ENCODE data around the gene PAEP.
"Not testable (repeated sequence)": the region's sequence is repeated elsewhere in the genome, so short reads cannot be mapped to it uniquely, and the experiment has no call there.

The PAEP gene

DNA sequence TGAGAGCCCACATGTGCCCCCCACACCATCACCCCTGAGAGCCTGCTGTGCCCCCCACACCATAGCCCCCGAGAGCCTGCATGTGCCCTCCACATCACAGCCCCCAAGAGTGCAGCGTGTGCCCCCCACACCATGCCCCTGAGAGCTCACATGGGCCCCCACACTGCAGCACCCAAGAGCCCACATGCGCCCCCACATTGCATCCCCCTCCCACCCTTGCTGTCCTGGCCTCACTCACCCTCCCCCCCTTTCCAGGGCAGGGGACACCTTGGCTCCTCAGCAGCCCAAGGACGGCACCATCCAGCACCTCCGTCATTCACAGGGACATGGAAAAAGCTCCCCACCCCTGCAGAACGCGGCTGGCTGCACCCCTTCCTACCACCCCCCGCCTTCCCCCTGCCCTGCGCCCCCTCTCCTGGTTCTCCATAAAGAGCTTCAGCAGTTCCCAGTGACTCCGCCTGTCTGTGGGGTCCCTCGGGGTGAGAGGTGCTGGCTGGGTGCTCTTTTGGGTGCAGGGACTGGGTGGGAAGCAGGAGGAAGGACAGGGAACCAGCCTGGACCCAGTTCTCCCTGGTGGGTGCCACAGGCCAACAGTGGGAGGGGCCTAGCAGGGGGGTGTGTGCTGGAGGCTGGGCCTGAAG, 35.3 kb upstream of the PAEP start:
- no peak for DNase-seq

- no peak for DNase-seq
Observed at GRCh38 chr9:135526730-135527571, 34.6 kb upstream of the PAEP start.

DNA sequence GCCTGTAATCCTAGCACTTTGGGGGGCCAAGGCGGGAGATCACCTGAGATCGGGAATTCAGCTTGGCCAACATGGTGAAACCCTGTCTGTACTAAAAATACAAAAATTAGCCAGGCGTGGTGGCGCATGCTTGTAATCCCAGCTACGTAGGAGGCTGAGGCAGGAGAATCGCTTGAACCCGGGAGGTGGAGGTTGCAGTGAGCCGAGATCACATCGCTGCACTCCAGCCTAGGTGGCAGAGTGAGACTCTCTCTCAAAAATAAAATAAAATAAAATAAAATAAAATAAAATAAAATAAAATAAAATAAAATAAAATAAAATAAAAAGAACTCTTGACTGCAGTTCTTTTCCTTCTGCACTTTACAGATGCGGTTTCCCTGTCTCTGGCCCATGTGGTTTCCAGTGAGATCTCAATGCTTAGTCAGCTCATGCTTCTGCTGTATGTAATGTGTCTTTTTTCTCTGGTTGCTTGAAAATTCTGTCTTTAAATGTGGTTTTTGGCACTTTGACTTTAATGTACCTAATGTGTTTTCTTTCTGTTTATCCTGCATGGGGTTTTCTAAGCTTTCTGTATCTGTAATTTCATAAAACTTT, 32.6 kb upstream of the PAEP start:
- DNase-seq, result not testable (repeated sequence)

DNA sequence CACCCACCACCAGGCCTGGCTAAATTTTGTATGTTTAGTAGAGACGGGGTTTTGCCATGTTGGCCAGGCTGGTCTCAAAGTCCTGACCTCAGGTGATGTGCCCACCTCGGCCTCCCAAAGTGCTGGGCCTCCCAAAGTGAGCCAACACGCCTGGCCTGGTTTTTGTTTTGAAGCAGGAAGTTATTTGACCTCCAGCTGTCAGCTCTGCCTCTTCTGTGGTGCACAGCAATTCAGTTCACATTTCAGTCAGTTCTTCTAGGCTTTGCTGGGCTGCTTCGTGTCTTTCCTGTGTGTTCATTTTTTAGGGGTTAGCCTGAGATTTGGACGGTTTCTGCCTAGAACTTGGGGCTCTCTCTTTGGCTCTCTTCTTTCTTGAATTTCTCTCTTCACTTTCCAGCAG, 31.4 kb upstream of the PAEP start:
- no peak for DNase-seq

- DNase-seq, result no peak
Observed at GRCh38 chr9:135531096-135531495, 30.5 kb upstream of the PAEP start.

- no peak for DNase-seq
Observed at GRCh38 chr9:135533113-135533512, 28.4 kb upstream of the PAEP start.

DNA sequence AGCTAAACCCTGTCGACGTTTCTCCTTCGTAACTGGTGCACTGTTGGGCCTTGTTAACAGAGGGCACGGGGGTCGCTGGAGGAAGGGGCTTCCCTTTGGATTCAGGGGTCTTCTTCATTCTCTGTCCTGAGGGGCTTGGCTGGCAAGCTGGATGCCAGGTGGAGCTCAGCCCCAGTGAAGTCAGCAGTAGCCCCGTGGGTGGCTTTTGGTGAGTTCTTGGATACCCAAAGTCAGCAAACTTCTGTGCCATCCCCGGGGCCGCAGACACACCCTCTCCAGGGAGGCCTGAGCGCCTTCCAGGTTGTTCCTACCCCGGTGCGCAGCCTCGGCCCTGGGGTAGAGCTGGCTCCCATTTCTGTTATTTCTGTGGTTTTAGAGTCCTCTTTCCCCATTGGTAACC, 27.9 kb upstream of the PAEP start:
- no peak for DNase-seq

DNA sequence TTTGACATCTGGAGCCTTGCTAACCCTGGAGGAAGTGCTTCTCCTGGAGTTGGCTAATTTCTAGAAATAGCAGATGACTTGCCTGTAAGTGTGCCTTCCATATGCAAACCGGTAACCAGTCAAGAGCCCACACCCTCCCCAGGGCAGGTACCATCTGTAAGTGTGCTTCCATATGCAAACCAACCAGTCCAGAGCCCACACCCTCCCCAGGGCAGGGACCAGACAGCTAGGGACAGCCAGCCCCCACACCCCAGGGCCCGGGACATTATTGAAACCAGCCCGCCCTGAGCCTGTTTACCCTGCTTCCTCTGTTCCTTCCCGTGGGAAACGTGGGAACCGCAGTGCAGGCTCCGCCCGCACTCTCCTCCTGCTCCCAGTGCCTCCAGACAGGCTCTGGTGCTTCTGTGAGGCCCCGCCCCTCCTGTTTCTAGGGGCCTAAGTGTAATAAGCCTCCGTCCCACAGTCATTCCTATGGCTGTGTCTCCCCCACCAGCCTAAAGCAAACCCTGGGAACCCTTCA, 27.3 kb upstream of the PAEP start:
- not testable (repeated sequence) for DNase-seq

DNA sequence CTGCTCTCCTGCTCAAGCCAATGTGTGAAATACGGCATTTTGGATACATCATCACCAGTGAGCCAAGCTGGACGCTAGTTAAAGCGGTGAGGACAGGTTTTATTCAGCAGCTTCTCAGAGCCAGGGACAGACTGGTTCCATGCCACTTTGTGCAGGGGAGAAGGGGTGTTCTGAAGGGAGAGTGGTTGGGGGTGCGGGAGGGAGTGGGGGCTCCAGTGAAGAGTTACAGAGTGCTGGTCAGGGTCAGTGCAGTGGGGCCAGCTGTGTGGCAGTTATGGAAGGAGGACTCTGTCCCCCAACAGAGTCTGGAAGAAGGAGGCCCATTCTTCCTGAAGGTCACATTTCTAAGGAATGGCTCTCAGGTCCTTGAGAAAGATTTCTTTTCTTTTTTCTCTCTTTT, 26.7 kb upstream of the PAEP start:
- DNase-seq, result not testable (repeated sequence)

GRCh38 chr9:135535631-135536030, 25.9 kb upstream of the PAEP start:
- not testable (repeated sequence) for DNase-seq

GRCh38 chr9:135536216-135536615, 25.3 kb upstream of the PAEP start:
- DNase-seq, result no peak

GRCh38 chr9:135543262-135543894, 18.2 kb upstream of the PAEP start:
- not testable (repeated sequence) for DNase-seq

DNA sequence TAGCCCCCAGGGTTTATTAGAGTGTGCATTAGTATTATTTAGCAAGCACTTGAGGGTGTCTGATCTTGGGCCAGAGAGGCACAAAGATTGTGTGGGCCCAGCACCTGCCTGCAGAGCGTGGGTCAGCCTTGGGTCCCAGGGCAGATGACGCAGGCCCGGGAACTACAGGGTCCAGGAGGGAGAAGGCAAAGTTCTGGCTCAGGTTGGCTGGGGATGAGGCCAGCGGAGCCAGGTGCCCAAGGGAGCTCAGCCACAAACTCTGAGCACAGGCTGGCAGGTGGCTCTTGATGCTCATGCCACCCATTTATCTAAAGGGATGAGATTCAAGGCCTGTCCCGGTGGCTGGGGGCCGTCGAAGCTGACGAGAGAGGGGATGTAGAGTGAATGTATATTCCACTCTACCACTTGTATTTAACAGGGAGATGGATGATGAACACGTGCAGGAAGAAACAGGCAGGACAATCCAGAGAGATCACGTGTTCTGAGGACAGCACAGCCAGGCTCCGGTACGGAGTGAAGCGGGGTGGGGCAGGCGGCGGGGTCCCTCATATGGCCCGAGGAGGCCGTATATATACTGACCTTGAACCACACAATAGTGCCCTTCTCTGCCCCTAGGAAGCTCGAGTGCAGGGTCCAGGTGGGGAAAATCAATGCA, 16.4 kb upstream of the PAEP start:
- no peak for DNase-seq

- not testable (repeated sequence) for DNase-seq
Observed at GRCh38 chr9:135545646-135546176, 15.8 kb upstream of the PAEP start, which contains the start of gene OBP2A. Gene OBP2A, plus strand, starts transcription at chr9:135546126. Its CDS starts 55 bp downstream, at chr9:135546181.

- DNase-seq, result not testable (repeated sequence)
Observed at GRCh38 chr9:135546792-135547617, 14.6 kb upstream of the PAEP start.

DNA sequence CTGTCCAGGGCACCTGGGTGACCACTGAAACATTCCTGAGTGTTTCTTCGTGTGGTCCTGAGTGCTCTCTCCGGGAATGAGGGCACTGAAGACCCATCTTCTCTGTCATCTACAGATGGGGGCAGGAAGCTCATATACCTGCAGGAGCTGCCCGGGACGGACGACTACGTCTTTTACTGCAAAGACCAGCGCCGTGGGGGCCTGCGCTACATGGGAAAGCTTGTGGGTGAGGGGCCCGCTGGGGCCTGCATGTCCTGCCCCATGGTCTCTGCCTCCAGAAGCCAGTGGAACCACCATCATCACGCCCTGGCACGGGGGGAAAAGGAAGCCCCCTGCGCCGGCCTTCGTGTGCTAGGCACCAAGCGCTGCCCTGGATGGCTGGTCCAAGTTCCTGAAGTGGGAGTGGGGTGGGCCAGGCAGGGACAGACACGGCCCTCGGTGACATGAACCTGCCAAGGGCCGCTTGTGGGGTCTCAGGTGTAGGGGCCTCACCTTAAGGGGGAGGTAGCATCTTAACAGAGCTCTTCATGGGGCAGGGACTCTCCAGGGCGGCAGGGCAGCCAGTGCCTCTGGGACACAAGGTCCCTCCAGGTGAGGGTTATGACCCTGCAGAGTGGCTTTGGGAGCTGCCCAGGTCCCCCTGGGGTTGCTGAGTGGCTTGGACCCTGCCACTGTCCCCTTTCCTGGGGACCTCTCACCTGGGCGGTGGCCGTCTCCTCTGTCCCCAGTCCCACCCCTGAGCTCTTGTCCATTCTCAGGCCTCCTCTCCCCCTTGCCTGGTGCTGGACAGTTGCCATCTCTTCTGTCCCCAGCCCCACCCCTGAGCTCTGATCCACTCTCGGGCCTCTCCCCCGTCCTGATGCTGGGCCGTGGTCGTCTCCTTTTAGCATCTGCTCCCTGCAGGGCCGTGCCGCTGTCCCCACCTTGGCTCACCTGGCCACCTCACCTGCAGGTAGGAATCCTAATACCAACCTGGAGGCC, 13.5 kb upstream of the PAEP start:
- no peak for DNase-seq

DNA sequence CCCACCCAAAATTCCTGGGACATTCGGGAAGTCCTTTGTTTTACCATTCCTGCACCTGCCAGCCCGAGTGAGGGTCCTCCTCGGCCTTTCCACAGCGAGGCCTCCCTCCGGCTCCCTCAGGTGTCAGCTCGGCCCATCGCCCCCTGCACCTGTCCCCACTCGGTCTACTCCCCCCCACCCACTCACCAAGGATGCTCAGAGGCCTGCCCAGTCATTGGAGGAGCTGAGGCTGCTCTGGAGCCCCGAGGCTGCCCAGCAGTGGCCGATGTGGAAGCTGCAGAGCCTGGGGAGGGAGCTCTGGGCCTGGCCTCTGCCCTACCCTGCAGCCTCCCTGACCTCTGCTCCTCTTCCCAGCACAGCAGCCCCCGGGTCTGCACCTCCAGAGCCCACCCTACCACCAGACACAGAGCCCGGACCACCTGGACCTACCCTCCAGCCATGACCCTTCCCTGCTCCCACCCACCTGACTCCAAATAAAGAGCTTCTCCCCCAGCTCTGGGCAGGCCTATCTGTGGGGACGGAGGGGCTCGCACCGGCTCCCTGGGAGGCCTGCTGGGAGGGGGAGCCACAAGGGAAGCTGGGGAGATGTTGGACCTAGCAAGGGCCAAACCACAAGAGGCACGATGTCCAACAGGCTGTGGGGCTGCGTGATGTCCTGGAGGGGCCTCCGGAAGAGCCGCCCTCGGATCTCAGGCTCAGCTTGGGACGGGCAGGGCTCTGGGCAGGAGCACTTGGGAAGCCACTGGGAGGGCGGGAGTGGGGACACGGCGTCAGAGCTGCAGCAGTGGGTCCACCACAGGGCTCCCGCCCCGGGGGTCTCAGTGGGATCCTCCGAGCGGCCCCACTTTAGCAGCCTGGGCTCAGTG, 11.8 kb upstream of the PAEP start:
- not testable (repeated sequence) for DNase-seq

DNA sequence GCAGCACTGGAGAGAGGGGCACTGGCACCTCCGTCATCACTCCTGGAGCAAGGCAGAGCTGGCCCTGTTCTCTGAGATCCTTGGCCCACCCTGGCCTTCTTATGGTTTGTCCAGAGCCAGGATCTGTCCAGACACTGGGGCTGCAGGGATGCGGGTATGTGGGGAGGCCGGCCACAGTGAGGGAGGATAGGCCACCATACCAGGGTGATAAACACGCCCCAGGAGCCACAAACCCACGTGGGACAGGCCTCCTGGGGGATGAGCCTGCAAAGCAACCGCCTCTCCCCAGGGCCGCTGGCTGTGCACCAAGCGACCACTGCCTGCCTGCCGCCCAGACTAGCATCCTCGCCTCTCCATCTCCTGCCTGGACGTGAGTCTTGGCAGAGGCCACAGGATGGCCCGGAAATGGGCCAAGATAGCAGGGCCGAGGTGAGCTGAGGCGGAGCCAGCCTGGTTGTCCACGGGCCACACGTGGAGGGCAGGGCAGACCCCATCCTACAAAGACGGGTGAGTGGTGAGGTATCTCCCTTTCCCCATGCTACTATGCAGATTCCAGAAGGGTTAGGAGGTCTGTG, 11.1 kb upstream of the PAEP start:
- DNase-seq, result no peak

DNA sequence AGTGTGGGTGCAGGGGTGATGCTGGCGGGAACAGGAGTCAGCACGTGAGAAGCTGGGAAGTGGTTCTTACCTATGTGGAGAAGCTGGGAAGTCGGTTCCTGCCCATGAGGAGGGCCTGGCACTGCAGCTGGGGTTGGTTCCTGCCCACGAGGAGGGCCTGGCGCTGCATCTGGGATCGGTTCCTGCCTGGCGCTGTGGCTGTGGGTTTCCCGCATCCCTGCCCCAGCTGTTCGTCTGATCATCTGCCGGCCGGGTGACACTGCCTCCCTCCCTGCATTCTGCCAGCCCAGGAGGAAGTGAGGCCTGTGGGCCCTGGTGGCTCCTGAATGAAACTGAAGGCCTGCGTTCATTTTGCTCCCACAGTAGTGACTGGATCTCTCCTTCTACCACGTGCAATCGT, 10.5 kb upstream of the PAEP start:
- DNase-seq, result no peak

All from NCI-H1105 treated with DMSO at 0.1 percent for 48 hours (cell line).